Measurements from ENCODE around the gene POLDIP2.

Gene POLDIP2

GRCh38 chr17:28402844-28403243 is 45.5 kb upstream of the POLDIP2 start:
- no peak for TF ChIP-seq CTCF (IDR thresholded peaks at IDR 0.05)

DNA sequence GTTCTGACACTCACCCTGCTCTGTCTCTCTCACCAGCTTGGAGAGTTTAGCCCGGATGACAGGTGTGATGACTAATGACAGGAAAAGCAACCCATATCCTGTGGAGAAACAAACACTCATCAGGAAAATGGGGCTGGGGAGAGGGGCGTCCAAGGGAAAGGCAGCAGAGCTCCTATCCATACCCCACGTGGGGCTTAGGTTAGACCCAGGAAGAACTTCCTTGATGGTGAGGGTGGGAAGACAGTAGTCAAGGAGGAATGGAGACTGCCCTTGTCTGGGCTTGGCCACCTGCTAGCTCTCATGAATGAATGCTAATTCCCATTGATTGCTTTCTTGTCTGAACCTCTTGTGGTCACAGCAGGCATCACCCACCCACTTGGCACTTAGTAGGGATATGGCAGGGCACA is 44.9 kb upstream of the POLDIP2 start:
- TF ChIP-seq CTCF (IDR thresholded peaks at IDR 0.05) = no peak

DNA sequence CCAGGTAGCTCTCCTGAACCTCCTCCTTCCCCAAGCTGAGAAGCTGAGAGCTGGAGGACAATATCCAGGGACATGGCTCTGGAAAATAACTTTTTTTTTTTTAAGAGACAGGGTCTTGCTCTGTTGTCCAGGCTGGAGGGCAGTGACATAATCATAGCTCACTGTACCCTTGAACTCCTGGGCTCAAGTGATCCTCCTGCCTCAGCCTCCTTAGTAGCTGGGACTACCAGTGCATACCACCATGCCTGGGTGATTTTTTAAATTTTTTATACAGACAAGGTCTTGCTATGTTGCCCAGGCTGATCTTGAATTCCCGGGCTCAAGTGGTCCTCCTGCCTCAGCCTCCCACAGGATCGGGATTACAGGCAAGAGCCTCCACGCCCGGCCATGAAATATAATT is 42.5 kb upstream of the POLDIP2 start:
- no peak for TF ChIP-seq CTCF (IDR thresholded peaks at IDR 0.05)

DNA sequence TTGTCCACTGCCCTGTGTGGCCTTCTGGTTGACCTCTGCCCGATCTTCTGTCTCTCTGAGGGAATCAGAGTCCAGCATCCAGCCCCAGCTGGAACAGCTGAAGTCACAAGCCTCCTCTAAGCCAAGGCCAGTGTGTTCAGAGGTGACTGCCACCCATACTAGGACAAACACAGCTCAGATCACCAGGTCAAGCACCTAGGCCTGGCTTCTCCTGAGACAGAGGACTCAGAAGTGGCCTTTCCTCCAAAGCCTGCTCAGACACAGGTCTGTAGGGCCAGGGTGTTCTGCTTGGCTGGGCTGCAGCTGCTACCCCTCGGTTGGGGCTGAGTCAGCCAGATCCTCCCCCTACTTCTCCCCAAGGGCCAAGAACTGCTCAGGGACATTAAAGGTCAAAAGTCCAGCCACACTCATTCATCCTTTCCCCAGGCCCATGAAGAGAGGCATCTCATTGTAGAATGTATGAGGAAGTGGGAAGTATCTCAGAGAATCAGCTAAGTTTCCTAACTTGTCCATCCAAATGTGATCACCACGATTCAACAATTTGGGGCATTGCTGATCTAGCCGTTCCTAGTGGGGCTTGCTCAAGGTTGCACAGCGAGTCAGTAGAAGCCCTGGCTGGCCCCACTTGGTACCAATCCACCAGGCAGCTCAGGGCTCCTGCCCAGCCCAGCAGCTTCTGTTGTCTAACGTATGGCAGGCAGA is 41.1 kb upstream of the POLDIP2 start:
- no peak for TF ChIP-seq CTCF (IDR thresholded peaks at IDR 0.05)

DNA sequence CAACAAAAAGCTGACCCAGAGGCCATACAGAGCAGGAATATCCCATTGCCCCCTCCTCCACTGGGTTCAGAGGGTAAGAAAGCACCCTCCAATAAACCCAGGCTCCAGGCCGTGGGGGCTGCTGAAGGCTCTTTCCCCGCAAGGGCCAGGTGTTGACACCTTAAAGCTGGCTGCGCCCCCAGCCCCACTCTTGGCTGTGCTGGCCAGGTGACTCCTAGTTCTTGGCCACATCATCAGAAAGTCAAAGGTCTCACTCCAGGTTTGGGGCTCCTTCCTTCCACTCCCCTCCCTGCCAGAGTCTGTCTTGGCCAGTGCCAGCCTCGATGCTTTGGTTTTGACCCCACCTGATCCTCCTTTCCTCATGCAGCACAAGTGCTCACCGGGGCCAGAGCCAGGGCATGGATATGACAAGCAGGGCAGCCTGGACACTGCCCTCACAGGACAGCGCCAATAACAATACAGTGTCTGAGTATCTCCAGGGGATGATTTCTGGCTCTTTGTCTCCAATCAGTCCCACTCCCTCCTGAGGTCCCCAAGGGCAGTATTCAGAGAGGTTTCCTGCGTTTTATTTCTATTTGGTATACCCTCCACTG is 40.5 kb upstream of the POLDIP2 start:
- no peak for TF ChIP-seq CTCF (IDR thresholded peaks at IDR 0.05)

- no peak for TF ChIP-seq CTCF (IDR thresholded peaks at IDR 0.05)
Measured at GRCh38 chr17:28397275-28397674, 39.9 kb upstream of the POLDIP2 start.

DNA sequence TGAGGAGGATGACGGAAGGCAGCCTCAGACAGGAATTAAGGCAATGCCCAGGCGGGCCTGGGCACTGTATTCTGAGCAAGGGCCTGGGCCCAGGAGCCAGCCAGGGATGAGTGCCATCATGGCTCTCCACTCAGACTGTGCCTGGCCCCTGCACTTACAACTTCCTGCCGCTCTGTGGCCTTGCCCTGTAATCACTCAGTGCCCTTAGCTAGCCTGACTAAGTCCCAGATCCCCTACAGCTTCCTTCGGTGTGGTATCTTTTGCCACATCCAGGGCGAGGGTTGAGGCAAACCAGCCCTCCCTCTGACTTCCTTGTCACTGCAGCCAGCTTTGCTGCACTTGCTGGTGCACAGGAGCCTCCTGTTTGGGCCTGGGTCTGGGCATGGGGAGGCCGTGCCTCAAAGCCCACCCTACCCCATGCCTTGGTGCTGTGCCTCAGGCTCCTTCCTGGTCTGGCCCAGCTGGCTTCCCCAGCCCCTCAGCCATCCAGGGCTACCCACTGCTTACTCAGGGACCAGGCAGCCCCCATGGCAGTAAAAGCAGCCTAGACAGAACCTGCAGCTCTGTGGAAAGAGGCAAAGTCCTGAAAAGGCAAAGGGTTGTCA is 39.4 kb upstream of the POLDIP2 start:
- TF ChIP-seq CTCF (IDR thresholded peaks at IDR 0.05) = no peak

All from LNCAP (cell line).